ENCODE results near the gene SULT4A1. TPM values are rescaled to one million over a fixed set of nuclear protein-coding genes. Genes with fewer than 3 reads are reported as not detected.

The SULT4A1 gene
- total and polyA plus RNA-seq, 2 of the 8 experiments (the other 6 are each of a cell fraction or from before 2014, with no cell fraction given), result 9.1 to 11.8 TPM

DNA sequence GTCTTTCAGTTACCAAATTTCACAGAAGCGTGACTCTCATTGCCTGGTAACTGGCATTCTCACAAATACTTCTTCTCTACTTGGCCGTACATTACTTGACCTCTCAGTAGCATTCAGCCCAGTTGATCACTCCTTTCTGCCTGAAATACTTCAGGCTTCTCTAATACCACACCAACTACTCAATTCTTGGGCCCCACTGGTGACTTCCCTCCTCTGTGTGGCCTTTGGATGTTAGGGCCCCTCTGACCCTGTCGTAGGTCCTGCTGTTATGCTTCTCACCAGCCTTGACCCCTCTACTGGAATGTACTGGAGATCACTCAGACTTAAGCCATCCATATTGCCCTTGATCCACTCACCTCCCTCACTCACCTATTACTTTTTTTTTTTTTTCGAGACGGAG is 48.0 kb downstream of the SULT4A1 start:
- H4K91ac ChIP-seq (replicated peaks; ENCODE audit: insufficient read length, low read length), result no peak overlapping the region
- ChIA-PET POLR2A (ENCODE audit: partially characterized antibody) (no interaction called here), CTCF (ENCODE audit: partially characterized antibody) (interaction anchor here (0.8 kb wide), 1 partner anchor 94 kb away, joined by 3 read pairs; no protein-coding TSS in a partner anchor)
- no peak overlapping the region for H3K4me2 ChIP-seq (ENCODE audit: insufficient read depth in 1 of 2, low read depth in 2 of 2, low read length in 2 of 2)
- no peaks in the 10 kb centered on the region for H3K9me3 ChIP-seq (ENCODE audit: insufficient read depth in 2 of 2, low read depth in 1 of 2, low read length in 1 of 2)
- H3K23ac ChIP-seq (ENCODE audit: insufficient read length), result no peak overlapping the region
- no peak overlapping the region for H3K14ac ChIP-seq (ENCODE audit: insufficient read length)
- H3K27me3 ChIP-seq (replicated peaks in 1 of 4; ENCODE audit: control insufficient read depth in 3 of 4, extremely low read depth in 1 of 4, insufficient read depth in 3 of 4, low read length in 3 of 4), result no peaks in the 10 kb centered on the region
- no peak overlapping the region for H3K9ac ChIP-seq (replicated peaks in 1 of 4; ENCODE audit: extremely low read depth in 1 of 4, low read depth in 3 of 4, low read length in 3 of 4)
- DNase-seq (ENCODE audit: low read depth in 1 of 2, low spot score in 2 of 2) (no peak), FAIRE-seq (no peak)
- H3K18ac ChIP-seq (ENCODE audit: extremely low read depth, low read length), result no peak overlapping the region
- H2BK5ac ChIP-seq (ENCODE audit: low read depth, low read length), result no peak overlapping the region
- H3K4ac ChIP-seq (replicated peaks; ENCODE audit: insufficient read length, low read depth, low read length), result no peak overlapping the region
- no peak overlapping the region for H2AK5ac ChIP-seq (ENCODE audit: low read depth, low read length)
- H2BK120ac ChIP-seq (replicated peaks; ENCODE audit: low read depth, low read length), result no peak overlapping the region
- no peak overlapping the region for H3K56ac ChIP-seq (replicated peaks; ENCODE audit: insufficient read length, low read depth, low read length)
- no peaks in the 10 kb centered on the region for H3K36me3 ChIP-seq (ENCODE audit: control insufficient read depth in 2 of 4, insufficient read depth in 4 of 4, low read length in 3 of 4)
- no peaks in the 10 kb centered on the region for H4K20me1 ChIP-seq (replicated peaks in 1 of 2; ENCODE audit: control insufficient read depth in 1 of 2, insufficient read depth in 2 of 2, low read length in 2 of 2)
- no peak for TF ChIP-seq RXRA (IDR thresholded peaks at IDR 0.05; ENCODE audit: insufficient read depth, low read depth, low read length)
- TF ChIP-seq BCL11A (IDR thresholded peaks at IDR 0.05; ENCODE audit: low read depth in 2 of 2, low read length in 2 of 2), result no peak
- no peak for TF ChIP-seq CREB1 (IDR thresholded peaks at IDR 0.05)
- no peak for TF ChIP-seq TAF7 (optimal IDR thresholded peaks at IDR 0.05; ENCODE audit: borderline replicate concordance, low read depth, low read length)
- H3K79me2 ChIP-seq (ENCODE audit: control insufficient read depth in 1 of 2, insufficient read depth in 2 of 2, low read length in 2 of 2), result no peaks in the 10 kb centered on the region
- peaks cover 5% of the 10 kb centered on the region; the same call in 1 of the 2 replicates for H3K79me1 ChIP-seq (ENCODE audit: low read depth, low read length)
- 87% methylated on average over 3 of the region's 5 CpGs; no CpG with 5 or more reads in 1 of the 2 experiments for WGBS, 2 experiments (ENCODE audit: extremely low coverage in 1 of 2, insufficient coverage in 1 of 2, insufficient read length in 1 of 2, insufficient replicate concordance in 2 of 2, low coverage in 1 of 2, low lambda C conversion rate in 2 of 2, missing lambda C conversion rate in 1 of 2)
- H3K4me1 ChIP-seq (replicated peaks in 1 of 4; ENCODE audit: control insufficient read depth in 3 of 4, insufficient read depth in 4 of 4, low read length in 3 of 4), result peaks cover 0 to 13% (median 5%) of the 10 kb centered on the region in 4 experiments; a peak in 6 of 7 replicates
- H3K27ac ChIP-seq (ENCODE audit: low read depth, low read length), result no peak overlapping the region
- peaks cover 6% of the 10 kb centered on the region for H3K23me2 ChIP-seq (ENCODE audit: low read depth, low read length)
- H2BK15ac ChIP-seq (ENCODE audit: low read length), result no peak overlapping the region
- H2AFZ ChIP-seq (ENCODE audit: low read length), result no peak overlapping the region
- no peak overlapping the region for H2BK12ac ChIP-seq (ENCODE audit: low read depth, low read length)
- no peak overlapping the region for H2BK20ac ChIP-seq (ENCODE audit: low read length)
- no peak overlapping the region for H3K4me3 ChIP-seq (ENCODE audit: extremely low read depth in 1 of 4, insufficient read depth in 2 of 4, low read depth in 3 of 4, low read length in 4 of 4)
- no peak overlapping the region for H4K5ac ChIP-seq (ENCODE audit: insufficient read length, low read depth, low read length)
- H4K8ac ChIP-seq (ENCODE audit: extremely low read depth, insufficient read depth, low read length), result no peak overlapping the region
